Ectodermal cell (in vitro differentiated cells): Measurements from ENCODE around the gene LYRM9.
"Not testable (repeated sequence)": the region's sequence is repeated elsewhere in the genome, so short reads cannot be mapped to it uniquely, and the experiment has no call there.

ENCODE experiments used
- H3K27ac ChIP-seq: 2 replicates; pipeline ENCODE4 v1.7.0; 2013; ENCODE audit warnings: mild to moderate bottlenecking, low read depth, low read length; ENCODE audit not compliant: insufficient read depth, poor library complexity, severe bottlenecking
- H3K27me3 ChIP-seq: 2 replicates; pipeline ENCODE4 v1.7.0; 2013; ENCODE audit warnings: mild to moderate bottlenecking, low read length; ENCODE audit not compliant: insufficient read depth, control insufficient read depth, poor library complexity, severe bottlenecking
- H3K36me3 ChIP-seq: one replicate; pipeline ENCODE4 v1.7.0; 2013; ENCODE audit warnings: low read length; ENCODE audit not compliant: control insufficient read depth, insufficient read depth
- H3K4me1 ChIP-seq: one replicate; pipeline ENCODE4 v1.7.0; 2013; ENCODE audit warnings: low read length; ENCODE audit not compliant: control insufficient read depth, insufficient read depth
- H3K4me3 ChIP-seq: 2 replicates; pipeline ENCODE4 v1.7.0; 2013; ENCODE audit warnings: low read depth, low read length, control low read depth; ENCODE audit not compliant: insufficient read depth
- H3K9me3 ChIP-seq: 2 replicates; pipeline ENCODE4 v1.7.0; 2013; ENCODE audit warnings: mild to moderate bottlenecking, low read length, moderate library complexity; ENCODE audit not compliant: control insufficient read depth
- WGBS, 2 experiments: methylation state at CpG; one replicate each; pipeline ENCODE4 v1.1.7; 2013; ENCODE audit warnings: missing lambda C conversion rate in 2 of 2; 5-methylcytosine and 5-hydroxymethylcytosine counted together

The LYRM9 gene

GRCh38 chr17:27846042-27846655, 47.0 kb downstream of the LYRM9 start:
- H3K4me3 ChIP-seq, result no peak overlapping the region
- H3K36me3 ChIP-seq, result no peaks in the 10 kb centered on the region
- H3K4me1 ChIP-seq, result no peaks in the 10 kb centered on the region
- WGBS, 2 experiments, result 96 to 98% methylated on average over 23 of the region's 23 CpGs
- no peaks in the 10 kb centered on the region for H3K27me3 ChIP-seq
- H3K27ac ChIP-seq, result no peak overlapping the region
- H3K9me3 ChIP-seq, result no peaks in the 10 kb centered on the region

DNA sequence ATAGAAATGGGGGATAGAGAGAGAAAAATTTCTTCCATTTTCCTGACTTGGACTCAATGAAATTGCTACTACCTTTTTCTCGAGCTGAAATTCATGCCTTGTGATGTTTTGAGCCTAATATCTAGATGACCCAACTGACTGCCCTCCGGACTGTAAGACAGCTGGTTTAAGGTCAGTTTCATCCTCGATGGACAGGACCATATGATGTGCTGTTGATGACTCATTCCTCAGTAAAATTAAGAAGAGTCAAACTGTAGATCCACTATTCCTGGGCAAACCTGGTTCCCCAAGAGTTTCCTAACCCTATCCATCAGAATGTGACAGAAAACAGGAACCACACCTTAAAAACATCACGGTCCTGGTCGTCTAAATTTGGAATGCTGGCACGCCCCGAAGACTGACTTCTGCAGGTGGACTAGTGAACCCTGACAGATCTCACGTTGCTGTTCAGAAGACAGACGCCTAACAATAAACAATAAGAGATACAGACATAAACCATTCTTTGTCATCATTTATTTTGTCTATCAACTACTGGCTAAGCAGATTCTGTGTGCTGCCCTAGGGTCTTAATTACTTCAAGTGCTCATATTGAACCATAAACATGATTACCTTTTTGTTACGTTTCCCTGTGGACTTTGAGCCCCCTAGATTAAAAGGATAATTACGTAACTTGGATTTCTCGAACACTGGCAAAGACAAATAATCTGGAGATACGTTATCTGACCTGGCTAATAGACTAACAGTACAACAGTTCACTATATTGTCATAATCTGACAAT, 47.7 kb downstream of the LYRM9 start:
- Histone ChIP-seq H3K36me3 (no peaks in the 10 kb centered on the region), H3K27me3 (no peaks in the 10 kb centered on the region), H3K9me3 (no peaks in the 10 kb centered on the region), H3K27ac (no peak overlapping the region), H3K4me3 (no peak overlapping the region), H3K4me1 (no peaks in the 10 kb centered on the region)
- 84 to 86% methylated on average over 13 of the region's 13 CpGs for WGBS, 2 experiments

GRCh38 chr17:27840688-27841087, 52.5 kb downstream of the LYRM9 start:
- Histone ChIP-seq H3K4me3 (no peak overlapping the region), H3K36me3 (no peaks in the 10 kb centered on the region), H3K27ac (no peak overlapping the region), H3K27me3 (no peaks in the 10 kb centered on the region), H3K4me1 (no peaks in the 10 kb centered on the region), H3K9me3 (no peaks in the 10 kb centered on the region)
- WGBS, 2 experiments, result 100% methylated on average over 1 of the region's 1 CpG

GRCh38 chr17:27840406-27840678, 52.8 kb downstream of the LYRM9 start:
- H3K4me1 ChIP-seq, H3K27me3 ChIP-seq, H3K27ac ChIP-seq, H3K9me3 ChIP-seq, H3K4me3 ChIP-seq, H3K36me3 ChIP-seq: not testable (repeated sequence)
- no CpG with 5 or more reads among the region's 1 CpG for WGBS, 2 experiments

DNA sequence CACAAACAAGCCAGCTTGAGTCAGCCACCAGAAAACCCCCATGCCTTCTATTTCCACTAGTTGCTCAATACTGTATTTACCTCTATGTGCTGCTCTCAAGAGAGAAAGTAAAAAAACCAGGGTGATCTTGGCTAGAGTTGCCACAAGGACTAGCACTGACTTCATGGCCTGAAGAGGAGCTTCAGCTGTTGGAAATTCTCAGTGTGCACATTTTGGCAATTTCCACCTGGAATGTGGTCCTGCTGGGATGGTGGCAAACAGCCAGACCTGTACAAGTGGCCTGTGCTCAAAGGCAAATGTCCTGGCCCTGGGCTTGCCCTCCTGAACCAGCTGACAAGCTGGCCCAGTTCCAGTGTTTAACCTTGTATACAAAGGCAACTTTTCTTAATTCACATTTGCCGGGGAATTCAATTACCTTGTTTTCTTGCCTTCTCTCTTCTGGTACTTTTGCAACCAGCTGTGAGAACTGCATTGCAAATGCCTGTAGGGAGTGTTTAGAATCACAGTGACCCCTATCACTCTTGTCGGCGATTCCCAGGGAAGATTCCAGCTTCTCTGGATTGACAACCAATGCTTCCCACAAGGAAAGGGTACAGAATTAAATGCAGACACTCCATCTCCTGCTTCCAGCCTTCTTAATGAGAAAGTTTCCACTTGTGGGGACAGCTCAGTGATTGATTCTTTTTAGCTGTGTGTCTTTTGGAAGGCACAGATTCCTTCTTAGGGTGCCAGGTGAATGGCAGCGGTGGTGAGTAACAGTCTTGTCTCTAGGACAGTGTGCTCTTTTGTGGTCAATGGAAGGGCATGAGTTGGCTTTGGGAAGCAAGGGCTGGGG, 53.4 kb downstream of the LYRM9 start:
- 62 to 73% methylated on average over 1 of the region's 4 CpGs for WGBS, 2 experiments
- H3K27me3 ChIP-seq, H3K4me1 ChIP-seq, H3K4me3 ChIP-seq, H3K27ac ChIP-seq, H3K9me3 ChIP-seq, H3K36me3 ChIP-seq: not testable (repeated sequence)

DNA sequence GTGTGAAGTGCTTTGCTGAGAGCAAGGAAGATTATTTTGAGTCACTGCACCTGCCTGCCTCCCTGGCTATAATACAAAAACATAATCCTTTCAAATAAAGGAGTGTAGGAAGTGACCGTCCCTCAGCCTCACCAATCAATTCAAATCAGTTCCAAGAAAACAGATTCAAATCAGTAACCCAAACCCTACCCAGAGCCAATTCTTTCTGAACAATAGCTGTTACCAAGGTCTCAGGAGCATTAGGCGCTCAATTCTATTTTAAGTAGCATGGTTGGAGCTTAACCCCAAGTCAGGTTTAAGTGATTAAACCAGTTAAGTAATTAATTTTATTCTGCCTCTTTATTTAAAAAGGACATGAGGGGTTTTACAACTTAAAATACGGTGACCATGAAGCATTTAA, 54.6 kb downstream of the LYRM9 start:
- not testable (repeated sequence) for H3K36me3 ChIP-seq, H3K27me3 ChIP-seq, H3K4me3 ChIP-seq, H3K9me3 ChIP-seq, H3K4me1 ChIP-seq, H3K27ac ChIP-seq
- 50 to 55% methylated on average over 1 to 2 of the region's 3 CpGs for WGBS, 2 experiments

GRCh38 chr17:27837769-27838168, 55.4 kb downstream of the LYRM9 start:
- H3K36me3 ChIP-seq, H3K27me3 ChIP-seq, H3K4me3 ChIP-seq, H3K27ac ChIP-seq, H3K9me3 ChIP-seq, H3K4me1 ChIP-seq: not testable (repeated sequence)
- WGBS, 2 experiments, result 92 to 100% methylated on average over 1 of the region's 1 CpG

GRCh38 chr17:27836651-27837050, 56.5 kb downstream of the LYRM9 start:
- Histone ChIP-seq H3K27ac (no peak overlapping the region), H3K27me3 (no peaks in the 10 kb centered on the region), H3K9me3 (no peaks in the 10 kb centered on the region), H3K4me1 (no peaks in the 10 kb centered on the region), H3K36me3 (no peaks in the 10 kb centered on the region), H3K4me3 (no peak overlapping the region)

GRCh38 chr17:27834571-27834970, 58.6 kb downstream of the LYRM9 start:
- 85 to 91% methylated on average over 3 of the region's 3 CpGs for WGBS, 2 experiments
- Histone ChIP-seq H3K27ac (no peak overlapping the region), H3K36me3 (no peaks in the 10 kb centered on the region), H3K4me1 (no peaks in the 10 kb centered on the region), H3K27me3 (no peaks in the 10 kb centered on the region), H3K4me3 (no peak overlapping the region), H3K9me3 (no peaks in the 10 kb centered on the region)

GRCh38 chr17:27832831-27833230, 60.3 kb downstream of the LYRM9 start:
- Histone ChIP-seq H3K4me1 (no peaks in the 10 kb centered on the region), H3K27ac (no peak overlapping the region), H3K9me3 (no peaks in the 10 kb centered on the region), H3K27me3 (no peaks in the 10 kb centered on the region), H3K36me3 (no peaks in the 10 kb centered on the region), H3K4me3 (no peak overlapping the region)
